ENCODE data around the gene CCDC186.

The CCDC186 gene

GRCh38 chr10:114103284-114103683 lies 70.7 kb downstream of the CCDC186 start:
- peak; percentile 59 for DNase-seq

GRCh38 chr10:114102256-114102655 lies 71.7 kb downstream of the CCDC186 start:
- no peak for DNase-seq

GRCh38 chr10:114100848-114101741 lies 72.9 kb downstream of the CCDC186 start:
- peak; percentile 47 for DNase-seq

GRCh38 chr10:114096864-114097263 lies 77.1 kb downstream of the CCDC186 start:
- no peak for DNase-seq

- no peak for DNase-seq
Measured at GRCh38 chr10:114095559-114096337, 78.3 kb downstream of the CCDC186 start.

GRCh38 chr10:114094795-114095194 lies 79.2 kb downstream of the CCDC186 start:
- DNase-seq: no peak

- no peak for DNase-seq
Measured at GRCh38 chr10:114087655-114088054, 86.3 kb downstream of the CCDC186 start.

- no peak for DNase-seq
Measured at GRCh38 chr10:114087255-114087654, 86.7 kb downstream of the CCDC186 start.

- DNase-seq: no peak
Measured at GRCh38 chr10:114084215-114084614, 89.8 kb downstream of the CCDC186 start.

GRCh38 chr10:114083040-114083439 lies 91.0 kb downstream of the CCDC186 start:
- no peak for DNase-seq

- DNase-seq: no peak
Measured at GRCh38 chr10:114081911-114082583, 92.0 kb downstream of the CCDC186 start.

GRCh38 chr10:114079421-114079820 lies 94.6 kb downstream of the CCDC186 start:
- DNase-seq: no peak

- DNase-seq: no peak
Measured at GRCh38 chr10:114078346-114078745, 95.7 kb downstream of the CCDC186 start.

- no peak for DNase-seq
Measured at GRCh38 chr10:114077815-114078219, 96.2 kb downstream of the CCDC186 start.

- DNase-seq: no peak
Measured at GRCh38 chr10:114077347-114077746, 96.7 kb downstream of the CCDC186 start.

GRCh38 chr10:114075093-114075492 lies 98.9 kb downstream of the CCDC186 start:
- no peak for DNase-seq

- DNase-seq: no peak
Measured at GRCh38 chr10:114073395-114074186, 100.4 kb downstream of the CCDC186 start.

- no peak for DNase-seq
Measured at GRCh38 chr10:114071178-114071577, 102.8 kb downstream of the CCDC186 start.

Measured in EL (cell line).